GM23248 (cell line): ENCODE measurements around the gene ZNF76.

Experiments used
- EZH2 ChIP-seq: fragments of 200-600 bp; sonication (generic); IDR thresholded peaks from 2 replicates; pipeline ENCODE4 v1.6.1; 2018; ENCODE audit warnings: antibody characterized with exemption, mild to moderate bottlenecking; ENCODE audit not compliant: insufficient read depth, poor library complexity, severe bottlenecking
- EZH2phosphoT487 ChIP-seq: fragments of 200-600 bp; sonication (generic); IDR thresholded peaks from 2 replicates; pipeline ENCODE4 v1.6.1; 2018; ENCODE audit warnings: antibody characterized with exemption, moderate library complexity, mild to moderate bottlenecking, low read depth; ENCODE audit not compliant: insufficient read depth

- TF ChIP-seq EZH2 (no peak), EZH2phosphoT487 (no peak)
Observed at GRCh38 chr6:35262596-35262995, 3.1 kb downstream of the ZNF76 start.
